NCI-H2227 (cell line): ENCODE results near the gene CTDSPL.

Experiments
- DNase-seq: peaks from one replicate; lab custom pipeline; 2025; ENCODE audit not compliant: unreplicated experiment; lab: John Stamatoyannopoulos, UW

CTDSPL gene

GRCh38 chr3:37890522-37890921, 28.8 kb downstream of the CTDSPL start:
- no peak for DNase-seq

GRCh38 chr3:37891227-37891626, 29.5 kb downstream of the CTDSPL start:
- DNase-seq: no peak

GRCh38 chr3:37892927-37893600, 31.4 kb downstream of the CTDSPL start:
- no peak for DNase-seq

GRCh38 chr3:37896827-37897226, 35.1 kb downstream of the CTDSPL start:
- no peak for DNase-seq

- DNase-seq: no peak
Measured at GRCh38 chr3:37897763-37898162, 36.1 kb downstream of the CTDSPL start.

- no peak for DNase-seq
Measured at GRCh38 chr3:37898424-37898823, 36.7 kb downstream of the CTDSPL start.

GRCh38 chr3:37899101-37899707, 37.5 kb downstream of the CTDSPL start:
- DNase-seq: no peak

- no peak for DNase-seq
Measured at GRCh38 chr3:37899711-37900306, 38.1 kb downstream of the CTDSPL start.

GRCh38 chr3:37901721-37902120, 40.0 kb downstream of the CTDSPL start:
- DNase-seq: no peak

- no peak for DNase-seq
Measured at GRCh38 chr3:37902674-37903073, 41.0 kb downstream of the CTDSPL start.

GRCh38 chr3:37903320-37903719, 41.6 kb downstream of the CTDSPL start:
- no peak for DNase-seq

GRCh38 chr3:37903734-37904133, 42.1 kb downstream of the CTDSPL start:
- no peak for DNase-seq

GRCh38 chr3:37904601-37905000, 42.9 kb downstream of the CTDSPL start:
- no peak for DNase-seq

- DNase-seq: no peak
Measured at GRCh38 chr3:37905346-37905745, 43.7 kb downstream of the CTDSPL start.

GRCh38 chr3:37905987-37906674, 44.5 kb downstream of the CTDSPL start:
- no peak for DNase-seq

- DNase-seq: no peak
Measured at GRCh38 chr3:37906734-37907282, 45.1 kb downstream of the CTDSPL start.

- no peak for DNase-seq
Measured at GRCh38 chr3:37907371-37907770, 45.7 kb downstream of the CTDSPL start.

GRCh38 chr3:37907906-37908305, 46.2 kb downstream of the CTDSPL start:
- DNase-seq: no peak

GRCh38 chr3:37909067-37909911, 47.6 kb downstream of the CTDSPL start:
- no peak for DNase-seq

- DNase-seq: no peak
Measured at GRCh38 chr3:37910671-37911400, 49.2 kb downstream of the CTDSPL start.
